WERI-Rb-1 (cell line): ENCODE data around the gene FOXP2.
"Not testable (repeated sequence)": the region's sequence is repeated elsewhere in the genome, so short reads cannot be mapped to it uniquely, and the experiment has no call there.

Experiments
- DNase-seq: peaks from one replicate; pipeline ENCODE4 v3.0.0-alpha.2; 2020
- H3K27ac ChIP-seq: fragments of 250-450 bp; sonication (Bioruptor Pico); 2 replicates; pipeline ENCODE4 v1.5.1; 2020; ENCODE audit warnings: mild to moderate bottlenecking, moderate library complexity
- H3K27me3 ChIP-seq: fragments of 250-450 bp; sonication (Bioruptor Pico); 2 replicates; pipeline ENCODE4 v1.5.1; 2021; ENCODE audit warnings: mild to moderate bottlenecking, low read depth, moderate library complexity; ENCODE audit not compliant: insufficient read depth, severe bottlenecking
- H3K36me3 ChIP-seq: fragments of 250-450 bp; sonication (Bioruptor Pico); 2 replicates; pipeline ENCODE4 v1.5.1; 2020; ENCODE audit warnings: mild to moderate bottlenecking, moderate library complexity
- H3K4me3 ChIP-seq: 2 replicates; pipeline ENCODE4 v1.5.1; 2011; ENCODE audit warnings: low read depth, mild to moderate bottlenecking, control low read depth, low read length
- H3K9me3 ChIP-seq: fragments of 250-450 bp; sonication (Bioruptor Pico); 2 replicates; pipeline ENCODE4 v1.5.1; 2021; ENCODE audit warnings: mild to moderate bottlenecking, moderate library complexity; ENCODE audit not compliant: severe bottlenecking
- CTCF ChIP-seq: IDR thresholded peaks from 2 replicates; pipeline ENCODE4 v1.5.1; 2011; ENCODE audit warnings: low read depth, mild to moderate bottlenecking, control low read depth, inconsistent platforms, low read length

FOXP2 gene

GRCh38 chr7:114375907-114376306 is 38.7 kb upstream of the FOXP2 start:
- no peaks in the 10 kb centered on the region for H3K36me3 ChIP-seq
- no peaks in the 10 kb centered on the region for H3K9me3 ChIP-seq
- H3K4me3 ChIP-seq = no peak overlapping the region
- no peak for TF ChIP-seq CTCF
- no peaks in the 10 kb centered on the region for H3K27me3 ChIP-seq
- no peak for DNase-seq
- no peak overlapping the region for H3K27ac ChIP-seq

- DNase-seq, H3K4me3 ChIP-seq, H3K36me3 ChIP-seq, H3K27ac ChIP-seq, H3K9me3 ChIP-seq, H3K27me3 ChIP-seq: not testable (repeated sequence)
These were observed 30.7 kb upstream of the FOXP2 start for GRCh38 chr7:114383946-114384345.

- H3K27me3 ChIP-seq, H3K27ac ChIP-seq, H3K4me3 ChIP-seq, H3K36me3 ChIP-seq, DNase-seq, H3K9me3 ChIP-seq: not testable (repeated sequence)
These were observed 30.3 kb upstream of the FOXP2 start for GRCh38 chr7:114384346-114384745.

GRCh38 chr7:114388021-114388420 is 26.6 kb upstream of the FOXP2 start:
- Histone ChIP-seq H3K27ac (no peak overlapping the region), H3K27me3 (no peaks in the 10 kb centered on the region), H3K36me3 (no peaks in the 10 kb centered on the region), H3K9me3 (no peaks in the 10 kb centered on the region), H3K4me3 (no peak overlapping the region)
- DNase-seq = no peak
- no peak for TF ChIP-seq CTCF

- Histone ChIP-seq H3K9me3 (no peaks in the 10 kb centered on the region), H3K36me3 (no peaks in the 10 kb centered on the region), H3K27ac (no peak overlapping the region), H3K4me3 (no peak overlapping the region), H3K27me3 (no peaks in the 10 kb centered on the region)
- no peak for DNase-seq
- TF ChIP-seq CTCF = no peak
These were observed 21.9 kb upstream of the FOXP2 start for GRCh38 chr7:114392686-114393085.

- Histone ChIP-seq H3K36me3 (no peaks in the 10 kb centered on the region), H3K9me3 (no peaks in the 10 kb centered on the region), H3K4me3 (no peak overlapping the region), H3K27ac (no peak overlapping the region), H3K27me3 (no peaks in the 10 kb centered on the region)
- TF ChIP-seq CTCF = no peak
- no peak for DNase-seq
These were observed 11.6 kb upstream of the FOXP2 start for GRCh38 chr7:114402876-114403635.

- Histone ChIP-seq H3K36me3 (no peaks in the 10 kb centered on the region), H3K9me3 (no peaks in the 10 kb centered on the region), H3K27me3 (no peaks in the 10 kb centered on the region), H3K4me3 (no peak overlapping the region), H3K27ac (no peak overlapping the region)
- DNase-seq = no peak
- 0 out of 2 replicates have a peak, but pooled peaks have one; percentile 16 for TF ChIP-seq CTCF
These were observed 9.2 kb upstream of the FOXP2 start for GRCh38 chr7:114405427-114405826.
